GM12878 (cell line): Measurements from ENCODE around the gene ZDHHC22. TPM values are rescaled to one million over a fixed set of nuclear protein-coding genes. Genes with fewer than 3 reads are reported as not detected.

Source experiments
- ATAC-seq: fragments of 200-7000 bp; cut with Tn5 transposase; 3 replicates; pipeline ENCODE4 v1.9.1; 2020; ENCODE audit warnings: mild to moderate bottlenecking, moderate library complexity
- BruUV-seq: library from RNA; stranded (reverse); fragments of 400-500 nt; replicated peaks from 2 replicates; lab custom pipeline; 2021; lab: Mats Ljungman, UMichigan
- CTCF ChIA-PET: fragments of 300-600 bp; sonication (Branson Sonifier 250); formaldehyde crosslinking; extraction: SDS; loops from one replicate; lab custom pipeline; 2021; ENCODE audit warnings: inconsistent platforms; lab: Yijun Ruan, JAX
- POLR2A ChIA-PET: fragments of 350-600 bp; formaldehyde crosslinking; extraction: SDS; loops from one replicate; lab custom pipeline; 2021; ENCODE audit warnings: inconsistent platforms; lab: Charles Lee
- RAD21 ChIA-PET: fragments of 300-600 bp; sonication (Branson Sonifier 250); formaldehyde crosslinking; loops from one replicate; lab custom pipeline; 2023; ENCODE audit warnings: antibody characterized with exemption; ENCODE audit not compliant: unreplicated experiment; lab: Charles Lee
- SMC1A ChIA-PET: fragments of 300-600 bp; sonication (Branson Sonifier 250); formaldehyde crosslinking; loops from one replicate; lab custom pipeline; 2023; ENCODE audit not compliant: unreplicated experiment, uncharacterized antibody; lab: Charles Lee
- DNase-seq: peaks from one replicate; pipeline ENCODE4 v3.0.0-alpha.2; 2011; ENCODE audit warnings: low read depth, low spot score
- FAIRE-seq: peaks from 3 replicates; lab custom pipeline; 2011; peaks lifted over from hg19 to GRCh38; lab: Jason Lieb, UNC
- H2AFZ ChIP-seq: 2 replicates; pipeline ENCODE4 v1.6.0; 2011; ENCODE audit warnings: low read depth, low read length, control low read depth; ENCODE audit not compliant: control insufficient read depth
- H3K27ac ChIP-seq: 2 replicates; pipeline ENCODE4 v1.5.1; 2011; ENCODE audit warnings: control low read depth; ENCODE audit not compliant: control insufficient read depth, insufficient read depth
- H3K27me3 ChIP-seq, 2 experiments: replicated peaks in 1 of 2; 2 replicates each; pipeline versions ENCODE4 v1.6.0 to v1.6.1; 2011; ENCODE audit warnings: low read length in 1 of 2; ENCODE audit not compliant: control insufficient read depth in 2 of 2, insufficient read depth in 2 of 2
- H3K36me3 ChIP-seq, 2 experiments: 2 replicates each; pipeline ENCODE4 v1.5.1; 2011; ENCODE audit warnings: low read length in 1 of 2; ENCODE audit not compliant: control insufficient read depth in 2 of 2, insufficient read depth in 2 of 2
- H3K4me1 ChIP-seq: 2 replicates; pipeline ENCODE4 v1.6.1; 2011; ENCODE audit warnings: mild to moderate bottlenecking, low read length, moderate library complexity, mixed read lengths; ENCODE audit not compliant: control insufficient read depth, insufficient read depth
- H3K4me2 ChIP-seq: 2 replicates; pipeline ENCODE4 v1.6.0; 2011; ENCODE audit warnings: control low read depth; ENCODE audit not compliant: control insufficient read depth, insufficient read depth
- H3K4me3 ChIP-seq: fragments of 200-600 bp; sonication (generic); 2 replicates; pipeline ENCODE4 v1.5.1; 2016
- H3K79me2 ChIP-seq: 2 replicates; pipeline ENCODE4 v1.6.0; 2011; ENCODE audit warnings: low read length; ENCODE audit not compliant: control insufficient read depth, insufficient read depth
- H3K9ac ChIP-seq: 2 replicates; pipeline ENCODE4 v1.8.0; 2011; ENCODE audit warnings: low read length, control low read depth, mixed read lengths; ENCODE audit not compliant: control insufficient read depth, insufficient read depth
- H3K9me3 ChIP-seq: replicated peaks from 3 replicates; pipeline ENCODE4 v1.5.1; 2011; ENCODE audit warnings: mild to moderate bottlenecking, low read length; ENCODE audit not compliant: control insufficient read depth, insufficient read depth
- H4K20me1 ChIP-seq: 2 replicates; pipeline ENCODE4 v1.6.0; 2011; ENCODE audit not compliant: control insufficient read depth, insufficient read depth
- CREB1 ChIP-seq: IDR thresholded peaks from 2 replicates; pipeline ENCODE4 v1.6.1; 2012; ENCODE audit warnings: low read depth, mild to moderate bottlenecking, inconsistent platforms
- EED ChIP-seq: sonication (generic); IDR thresholded peaks from 2 replicates; pipeline ENCODE4 v1.6.1; 2016; ENCODE audit warnings: antibody characterized with exemption, low read depth
- ESRRA ChIP-seq: IDR thresholded peaks from 2 replicates; pipeline ENCODE4 v1.6.1; 2012; ENCODE audit warnings: mild to moderate bottlenecking, low read length, improper control_type of control experiment
- ETV6 ChIP-seq, 2 experiments: fragments of 450-650 bp in 1 of 2; IDR thresholded peaks in 1 of 2; conservative IDR thresholded peaks in 1 of 2; 2 replicates each; pipeline ENCODE4 v1.6.1; 2014; ENCODE audit warnings: antibody characterized with exemption in 1 of 2, borderline replicate concordance in 1 of 2, low read depth in 1 of 2, mild to moderate bottlenecking in 1 of 2, moderate library complexity in 1 of 2
- FOXK2 ChIP-seq: fragments of 450-650 bp; IDR thresholded peaks from 2 replicates; pipeline ENCODE4 v1.6.1; 2017; ENCODE audit warnings: mild to moderate bottlenecking, moderate library complexity
- GATAD2B ChIP-seq: fragments of 450-650 bp; conservative IDR thresholded peaks from 2 replicates; pipeline ENCODE4 v1.6.1; 2017; ENCODE audit warnings: low read depth, mild to moderate bottlenecking, moderate library complexity
- HCFC1 ChIP-seq: fragments of 150-350 bp; IDR thresholded peaks from 2 replicates; pipeline ENCODE4 v1.6.1; 2014; ENCODE audit warnings: low read length
- MAX ChIP-seq: IDR thresholded peaks from 2 replicates; pipeline ENCODE4 v1.6.1; 2012; ENCODE audit warnings: low read depth, low read length, improper control_type of control experiment
- MYC ChIP-seq: IDR thresholded peaks from 2 replicates; pipeline ENCODE4 v1.6.1; 2011; ENCODE audit warnings: mild to moderate bottlenecking, low read length, moderate library complexity, inconsistent platforms; ENCODE audit not compliant: insufficient read depth, insufficient replicate concordance, insufficient read length, severe bottlenecking
- NR2C1 ChIP-seq: fragments of 450-650 bp; IDR thresholded peaks from 2 replicates; pipeline ENCODE4 v1.6.1; 2017; ENCODE audit warnings: antibody characterized with exemption, mild to moderate bottlenecking, moderate library complexity
- NRF1 ChIP-seq: conservative IDR thresholded peaks from 2 replicates; pipeline ENCODE4 v1.6.1; 2011; ENCODE audit warnings: mild to moderate bottlenecking, low read depth, low read length, improper control_type of control experiment
- POU2F2 ChIP-seq: IDR thresholded peaks from 3 replicates; pipeline ENCODE4 v1.6.1; 2011; ENCODE audit warnings: low read depth, mild to moderate bottlenecking, low read length, borderline replicate concordance
- SUPT20H ChIP-seq: IDR thresholded peaks from 2 replicates; pipeline ENCODE4 v1.6.1; 2011; ENCODE audit warnings: low read depth, mild to moderate bottlenecking, low read length, moderate library complexity, borderline replicate concordance; ENCODE audit not compliant: control insufficient read depth
- SUZ12 ChIP-seq: fragments of 200-600 bp; sonication (generic); IDR thresholded peaks from one replicate; pipeline ENCODE4 v1.6.1; 2018; ENCODE audit warnings: antibody characterized with exemption, mild to moderate bottlenecking; ENCODE audit not compliant: unreplicated experiment
- TARDBP ChIP-seq: IDR thresholded peaks from 2 replicates; pipeline ENCODE4 v1.6.1; 2016; ENCODE audit warnings: borderline replicate concordance
- TCF3 ChIP-seq: IDR thresholded peaks from 2 replicates; pipeline ENCODE4 v1.6.1; 2012; ENCODE audit warnings: low read depth, mild to moderate bottlenecking, low read length, borderline replicate concordance; ENCODE audit not compliant: insufficient read depth
- TCF7 ChIP-seq: IDR thresholded peaks from 2 replicates; pipeline ENCODE4 v1.6.1; 2014; ENCODE audit warnings: antibody characterized with exemption, borderline replicate concordance
- WGBS: methylation state at CpG from one replicate; pipeline ENCODE4 v1.1.6; 2016; ENCODE audit warnings: low lambda C conversion rate; ENCODE audit not compliant: insufficient replicate concordance, insufficient coverage; ENCODE audit errors: missing lambda C conversion rate; 5-methylcytosine and 5-hydroxymethylcytosine counted together
- in situ Hi-C: fragments of 300-500 bp; cut with MboI; formaldehyde crosslinking; loops from 9 replicates; pipeline ENCODE4 v1.14.3; 2018; ENCODE audit warnings: mixed read lengths
- intact Hi-C: fragments of 100-400 bp; cut with micrococcal nuclease; formaldehyde crosslinking; loops from one replicate; pipeline ENCODE4 v1.14.2; 2022; ENCODE audit not compliant: unreplicated experiment
- polyA plus RNA-seq, 11 experiments: library from polyadenylated mRNA; depleted of rRNA in 4 of 11; unstranded in 6 of 11; stranded (reverse) in 5 of 11; fragments of >200 nt; fragmentation: Nextera tagmentation in 4 of 11; fragmentation: Illumina TruSeq in 1 of 11; extraction: Ambion mirVana in 4 of 11; extraction: Trizol in 1 of 11; gene quantifications; 1 replicate in 1 of 11; 2 replicates in 10 of 11; pipeline versions ENCODE4 v1.2.1 to v1.2.3, GENCODE V29; 2011 to 2016; ENCODE audit warnings: inconsistent platforms in 2 of 11, missing spikeins in 2 of 11, low read depth in 1 of 11
- total RNA-seq, 4 experiments: library from RNA; depleted of rRNA in 3 of 4; stranded (reverse); fragments of >200 nt in 3 of 4; fragmentation: Illumina TruSeq in 1 of 4; extraction: Trizol in 1 of 4; gene quantifications; 2 replicates each; pipeline versions ENCODE4 v1.2.1 to v1.2.3, GENCODE V29; 2013 to 2021
- TF ChIP-seq, protein P1 (sequence below): IDR thresholded peaks from 2 replicates; pipeline ENCODE4 v1.6.1; 2012; ENCODE audit warnings: low read length, inconsistent platforms
- TF ChIP-seq, protein P2 (sequence below): IDR thresholded peaks from 2 replicates; pipeline ENCODE4 v1.6.1; 2012; ENCODE audit warnings: low read depth, low read length, improper control_type of control experiment

Gene ZDHHC22
- total and polyA plus RNA-seq, 10 of the 15 experiments (the other 5 are each of a cell fraction or from before 2014, with no cell fraction given) = 0.06 TPM; not detected in 9

DNA sequence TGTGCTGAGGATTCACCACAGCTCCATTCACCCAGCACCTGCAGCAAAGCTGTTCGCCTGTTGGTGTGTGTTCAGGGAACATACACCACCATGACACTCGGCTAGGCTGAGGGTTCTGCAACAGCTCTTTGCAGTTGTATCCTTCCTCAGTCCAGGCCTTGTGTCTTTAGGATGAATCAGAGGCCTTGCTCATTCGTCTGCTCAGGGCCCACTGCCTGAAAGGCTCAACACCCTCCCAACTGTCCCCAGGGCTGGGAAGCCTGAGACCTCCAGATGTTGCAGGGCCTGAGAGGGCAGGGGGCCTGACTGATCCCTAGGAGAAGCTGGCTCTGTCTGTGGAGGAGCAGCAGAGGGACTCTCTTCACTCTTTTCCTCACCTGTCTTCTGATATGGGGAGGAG is 11.2 kb downstream of the ZDHHC22 start (continued):
- TF ChIP-seq MYC (no peak), ETV6 (conservative IDR thresholded peaks at IDR 0.05 in 1 of 2, IDR thresholded peaks at IDR 0.05 in 1 of 2; ENCODE audit: borderline replicate concordance in 1 of 2, low read depth in 1 of 2) (no peak), ESRRA (no peak)

GRCh38 chr14:77128414-77128891 is 13.1 kb downstream of the ZDHHC22 start:
- ChIA-PET POLR2A (no interaction called here), SMC1A (interaction anchor here (20.2 kb wide), 1 partner anchor 27 kb away, joined by 428 read pairs; the partner anchor contains the start of gene CIPC), CTCF (interaction anchor here (0.7 to 21.2 kb wide), 3 partner anchors 27 to 473 kb away, joined by 3 to 445 read pairs (median 5); partner anchors contain the start of gene CIPC), RAD21 (interaction anchor here (1.5 kb wide), 1 partner anchor 58 kb away, joined by 4 read pairs; no protein-coding TSS in a partner anchor)
- no peak overlapping the region for H3K27ac ChIP-seq
- 84% methylated on average over 6 of the region's 6 CpGs for WGBS
- no peaks in the 10 kb centered on the region for H3K9me3 ChIP-seq
- no peak overlapping the region for H3K4me2 ChIP-seq
- H3K27me3 ChIP-seq = peaks cover 9% of the 10 kb centered on the region in 2 experiments; a peak in 3 of 4 replicates
- ATAC-seq (no peak), DNase-seq (no peak), FAIRE-seq (no peak)
- no peak overlapping the region for H3K9ac ChIP-seq
- intact Hi-C loops (no loop called here), in situ Hi-C loops (no loop called here)
- no peaks in the 10 kb centered on the region for H3K36me3 ChIP-seq
- no peaks in the 10 kb centered on the region for H4K20me1 ChIP-seq
- no peak overlapping the region for H2AFZ ChIP-seq
- peaks cover 18% of the 10 kb centered on the region for H3K4me1 ChIP-seq
- H3K79me2 ChIP-seq = no peaks in the 10 kb centered on the region
- no TSS peak for BruUV-seq
- TF ChIP-seq TCF3 (no peak), HCFC1 (no peak), POU2F2 (no peak), GATAD2B (no peak), SUPT20H (no peak), NR2C1 (no peak), FOXK2 (no peak), NRF1 (no peak), CREB1 (no peak), MAX (no peak), TARDBP (no peak), SUZ12 (no peak), EED (no peak), TCF7 (no peak)
- TF ChIP-seq, protein P1, sequence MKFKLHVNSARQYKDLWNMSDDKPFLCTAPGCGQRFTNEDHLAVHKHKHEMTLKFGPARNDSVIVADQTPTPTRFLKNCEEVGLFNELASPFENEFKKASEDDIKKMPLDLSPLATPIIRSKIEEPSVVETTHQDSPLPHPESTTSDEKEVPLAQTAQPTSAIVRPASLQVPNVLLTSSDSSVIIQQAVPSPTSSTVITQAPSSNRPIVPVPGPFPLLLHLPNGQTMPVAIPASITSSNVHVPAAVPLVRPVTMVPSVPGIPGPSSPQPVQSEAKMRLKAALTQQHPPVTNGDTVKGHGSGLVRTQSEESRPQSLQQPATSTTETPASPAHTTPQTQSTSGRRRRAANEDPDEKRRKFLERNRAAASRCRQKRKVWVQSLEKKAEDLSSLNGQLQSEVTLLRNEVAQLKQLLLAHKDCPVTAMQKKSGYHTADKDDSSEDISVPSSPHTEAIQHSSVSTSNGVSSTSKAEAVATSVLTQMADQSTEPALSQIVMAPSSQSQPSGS = no peak
- TF ChIP-seq, protein P2, sequence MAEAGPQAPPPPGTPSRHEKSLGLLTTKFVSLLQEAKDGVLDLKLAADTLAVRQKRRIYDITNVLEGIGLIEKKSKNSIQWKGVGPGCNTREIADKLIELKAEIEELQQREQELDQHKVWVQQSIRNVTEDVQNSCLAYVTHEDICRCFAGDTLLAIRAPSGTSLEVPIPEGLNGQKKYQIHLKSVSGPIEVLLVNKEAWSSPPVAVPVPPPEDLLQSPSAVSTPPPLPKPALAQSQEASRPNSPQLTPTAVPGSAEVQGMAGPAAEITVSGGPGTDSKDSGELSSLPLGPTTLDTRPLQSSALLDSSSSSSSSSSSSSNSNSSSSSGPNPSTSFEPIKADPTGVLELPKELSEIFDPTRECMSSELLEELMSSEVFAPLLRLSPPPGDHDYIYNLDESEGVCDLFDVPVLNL = no peak
- no peak overlapping the region for H3K4me3 ChIP-seq
